K562 (cell line): ENCODE results near the gene PCBP2. TPM values are rescaled to one million over a fixed set of nuclear protein-coding genes. Genes with fewer than 3 reads are reported as not detected.

ENCODE experiments used
- ATAC-seq: fragments of 200-7000 bp; cut with Tn5 transposase; 3 replicates; pipeline ENCODE4 v1.9.1; 2020; ENCODE audit warnings: moderate library complexity
- BruUV-seq: library from RNA; stranded (reverse); fragments of 400-500 nt; replicated peaks from 2 replicates; lab custom pipeline; 2021; lab: Mats Ljungman, UMichigan
- CTCF ChIA-PET: fragments of 300-600 bp; formaldehyde crosslinking; extraction: SDS; loops from one replicate; lab custom pipeline; 2021; ENCODE audit warnings: low intra/inter-chr PET ratio; lab: Yijun Ruan, JAX
- POLR2A ChIA-PET: fragments of 300-600, 350-650 bp; sonication (Branson Sonifier 250); formaldehyde crosslinking; extraction: SDS; loops from one replicate; lab custom pipeline; 2021; ENCODE audit warnings: antibody characterized with exemption, inconsistent platforms; lab: Yijun Ruan, JAX
- DNase-seq, 4 experiments: peaks; one replicate each; pipeline versions ENCODE4 v3.0.0 to v3.0.0-alpha.2; 2011 to 2018; ENCODE audit warnings: low spot score in 3 of 4, mixed read lengths in 3 of 4; ENCODE audit errors: extremely low read depth in 1 of 4
- FAIRE-seq: peaks from 2 replicates; lab custom pipeline; 2011; peaks lifted over from hg19 to GRCh38; lab: Jason Lieb, UNC
- H2AFZ ChIP-seq: 2 replicates; pipeline ENCODE4 v1.6.0; 2011; ENCODE audit warnings: low read depth, low read length, control low read depth, inconsistent platforms
- H3K27ac ChIP-seq: fragments of 200-600 bp; 3 replicates; pipeline ENCODE4 v1.8.0; 2011; ENCODE audit warnings: low read depth, mild to moderate bottlenecking, control low read depth, inconsistent platforms, low read length, moderate library complexity, mixed read lengths; ENCODE audit errors: extremely low read depth
- H3K27me3 ChIP-seq, 2 experiments: fragments of 300-600 bp in 1 of 2; 2 replicates in 1 of 2; 3 replicates in 1 of 2; pipeline versions ENCODE4 v1.6.0 to v1.8.0; 2011; ENCODE audit warnings: inconsistent platforms in 2 of 2, low read length in 2 of 2, mild to moderate bottlenecking in 1 of 2, mixed read lengths in 1 of 2, moderate library complexity in 1 of 2; ENCODE audit not compliant: control insufficient read depth in 2 of 2, insufficient read depth in 2 of 2
- H3K36me3 ChIP-seq: fragments of 300-600 bp; 3 replicates; pipeline ENCODE4 v1.8.0; 2011; ENCODE audit warnings: mild to moderate bottlenecking, low read length, inconsistent platforms; ENCODE audit not compliant: control insufficient read depth, insufficient read depth
- H3K4me1 ChIP-seq, 2 experiments: fragments of 200-600 bp in 1 of 2; replicated peaks in 1 of 2; 2 replicates in 1 of 2; 3 replicates in 1 of 2; pipeline versions ENCODE4 v1.5.1 to v1.8.0; 2011; ENCODE audit warnings: inconsistent platforms in 2 of 2, low read length in 2 of 2, mild to moderate bottlenecking in 1 of 2, mixed read lengths in 1 of 2, moderate library complexity in 1 of 2; ENCODE audit not compliant: control insufficient read depth in 2 of 2, insufficient read depth in 2 of 2
- H3K4me2 ChIP-seq: 2 replicates; pipeline ENCODE4 v1.6.1; 2011; ENCODE audit warnings: low read length, control low read depth, inconsistent platforms, mixed read lengths; ENCODE audit not compliant: insufficient read depth
- H3K4me3 ChIP-seq: fragments of 200-600 bp; sonication (generic), shearing (Covaris generic); 2 replicates; pipeline ENCODE4 v1.5.1; 2016; ENCODE audit warnings: control low read depth, inconsistent platforms
- H3K79me2 ChIP-seq: fragments of 200-600 bp; 3 replicates; pipeline ENCODE4 v1.8.0; 2011; ENCODE audit warnings: low read length, inconsistent platforms; ENCODE audit not compliant: control insufficient read depth, insufficient read depth
- H3K9ac ChIP-seq, 2 experiments: 2 replicates each; pipeline versions ENCODE4 v1.6.0 to v1.6.1; 2011; ENCODE audit warnings: low read depth in 2 of 2, low read length in 2 of 2, control low read depth in 1 of 2, inconsistent platforms in 1 of 2, mild to moderate bottlenecking in 1 of 2, mixed read lengths in 1 of 2; ENCODE audit not compliant: insufficient read depth in 1 of 2
- H3K9me1 ChIP-seq: one replicate; pipeline ENCODE4 v1.6.0; 2011; ENCODE audit warnings: inconsistent platforms, mild to moderate bottlenecking, low read length, moderate library complexity; ENCODE audit not compliant: control insufficient read depth, insufficient read depth
- H3K9me3 ChIP-seq: replicated peaks from 2 replicates; pipeline ENCODE4 v1.5.1; 2011; ENCODE audit warnings: low read depth, low read length, inconsistent platforms; ENCODE audit not compliant: control insufficient read depth, insufficient read depth
- H4K20me1 ChIP-seq: replicated peaks from 2 replicates; pipeline ENCODE4 v1.6.1; 2011; ENCODE audit warnings: low read length, inconsistent platforms, mixed read lengths; ENCODE audit not compliant: control insufficient read depth, insufficient read depth
- RBFOX2 ChIP-seq: fragments of 200-400 bp; formaldehyde crosslinking; IDR thresholded peaks from 2 replicates; pipeline ENCODE4 v1.6.1; 2017; ENCODE audit warnings: low read depth, mild to moderate bottlenecking, low read length, moderate library complexity
- TOE1 ChIP-seq, 2 experiments: fragments of 450-650 bp in 1 of 2; sonication (generic) in 1 of 2; formaldehyde crosslinking in 1 of 2; IDR thresholded peaks; 2 replicates each; pipeline versions ENCODE4 v1.7.1 to v1.8.0; 2016 to 2022; ENCODE audit warnings: borderline replicate concordance in 2 of 2, mild to moderate bottlenecking in 2 of 2, antibody characterized with exemption in 1 of 2, inconsistent platforms in 1 of 2, low read depth in 1 of 2, missing genetic modification reagents in 1 of 2, moderate library complexity in 1 of 2
- WGBS: fragments of 100-300 bp; shearing (Covaris generic); methylation state at CpG from one replicate; pipeline ENCODE4 v1.1.6; 2016; ENCODE audit warnings: low coverage, mixed read lengths; ENCODE audit not compliant: insufficient coverage; ENCODE audit errors: missing lambda C conversion rate; 5-methylcytosine and 5-hydroxymethylcytosine counted together
- in situ Hi-C: fragments of 300-500 bp; cut with MboI; formaldehyde crosslinking; loops from 4 replicates; pipeline ENCODE4 v1.15.0; 2018; ENCODE audit warnings: inconsistent platforms, mixed read lengths
- intact Hi-C: fragments of 100-400 bp; cut with micrococcal nuclease; formaldehyde crosslinking; loops from 2 replicates; pipeline ENCODE4 v1.14.2; 2022
- polyA plus RNA-seq, 8 experiments: library from polyadenylated mRNA; depleted of rRNA in 4 of 8; stranded (reverse) in 5 of 8; unstranded in 3 of 8; fragments of >200 nt; fragmentation: Nextera tagmentation in 2 of 8; fragmentation: Illumina TruSeq in 1 of 8; extraction: Ambion mirVana in 2 of 8; extraction: Trizol in 1 of 8; gene quantifications; 2 replicates each; pipeline versions ENCODE4 v1.2.1 to v1.2.3, GENCODE V29; 2011 to 2014; ENCODE audit warnings: inconsistent platforms in 1 of 8, missing spikeins in 1 of 8
- total RNA-seq, 7 experiments: library from RNA; depleted of rRNA in 6 of 7; stranded (reverse); fragments of >200 nt in 6 of 7; fragmentation: Illumina TruSeq in 2 of 7; extraction: Trizol in 2 of 7; gene quantifications; 2 replicates each; pipeline versions ENCODE4 v1.2.1 to v1.2.3, GENCODE V29; 2011 to 2021; ENCODE audit warnings: low replicate concordance in 1 of 7

PCBP2 gene
- total and polyA plus RNA-seq, 9 of the 15 experiments (the other 6 are each of a cell fraction or from before 2014, with no cell fraction given) = 137 to 831 (median 328) TPM

GRCh38 chr12:53505555-53506449 is 53.9 kb downstream of the PCBP2 start:
- no peaks in the 10 kb centered on the region for H4K20me1 ChIP-seq
- no peak overlapping the region for H2AFZ ChIP-seq
- H3K27me3 ChIP-seq = no peaks in the 10 kb centered on the region
- 76% methylated on average over 17 of the region's 19 CpGs for WGBS
- no peaks in the 10 kb centered on the region for H3K9me3 ChIP-seq
- no peak overlapping the region for H3K27ac ChIP-seq
- DNase-seq = no peak
- in situ Hi-C loops = loop anchor here (10.0 kb wide), 1 partner anchor 181 kb away; the partner anchor contains the start of gene AAAS
- no TSS peak for BruUV-seq
- H3K9me1 ChIP-seq = no peaks in the 10 kb centered on the region
- TF ChIP-seq TOE1 (IDR thresholded peaks at IDR 0.05; ENCODE audit: borderline replicate concordance) (no peak), TOE1 (CRISPR knock-in tag; IDR thresholded peaks at IDR 0.05; ENCODE audit: borderline replicate concordance, low read depth) (no peak), RBFOX2 (0 out of 2 replicates have a peak, but pooled peaks have one; percentile 25)
- TF ChIP-seq, all 486 proteins: peak for 1
- Histone ChIP-seq H3K4me1 (peaks cover 16 to 25% of the 10 kb centered on the region in 2 experiments; a peak in 4 of 5 replicates), H3K4me2 (no peak overlapping the region), H3K79me2 (peaks cover 20% of the 10 kb centered on the region), H3K36me3 (peaks cover 44% of the 10 kb centered on the region; the same call in 2 of the 3 replicates), H3K9ac (peak overlapping the region in 1 of 2 experiments; percentile 56; a peak in 1 of 4 replicates), H3K4me3 (no peak overlapping the region)
- FAIRE-seq (no peak), ATAC-seq (no peak)
- ChIA-PET CTCF (no interaction called here), POLR2A (interaction anchor here (0.6 kb wide), 1 partner anchor 118 kb away, joined by 3 read pairs; no protein-coding TSS in a partner anchor)
- intact Hi-C loops = loop anchor here (5.0 to 10.0 kb wide), 2 partner anchors 84 to 441 kb away; partner anchors contain the start of gene AMHR2
